GM19025 (cell line): ENCODE data around the gene RPS21.

Experiments
- ATAC-seq: cut with Tn5 transposase; IDR thresholded peaks from one replicate; pipeline ENCODE4 v1.9.1; 2021; ENCODE audit warnings: mild to moderate bottlenecking, low read depth, moderate library complexity; ENCODE audit not compliant: unreplicated experiment

RPS21 gene

GRCh38 chr20:62408055-62408454 is 21.2 kb downstream of the RPS21 start:
- no peak for ATAC-seq

- no peak for ATAC-seq
Measured at GRCh38 chr20:62408640-62409039, 21.7 kb downstream of the RPS21 start.

GRCh38 chr20:62409086-62409853 is 22.4 kb downstream of the RPS21 start:
- no peak for ATAC-seq

- no peak for ATAC-seq
Measured at GRCh38 chr20:62409931-62410745, 23.2 kb downstream of the RPS21 start.

GRCh38 chr20:62410746-62411478 is 24.0 kb downstream of the RPS21 start:
- ATAC-seq: no peak

GRCh38 chr20:62411479-62412193 is 24.7 kb downstream of the RPS21 start:
- no peak for ATAC-seq

GRCh38 chr20:62412194-62413024 is 25.5 kb downstream of the RPS21 start:
- ATAC-seq: no peak

- no peak for ATAC-seq
Measured at GRCh38 chr20:62413025-62413570, 26.2 kb downstream of the RPS21 start.

- ATAC-seq: no peak
Measured at GRCh38 chr20:62413896-62414481, 27.1 kb downstream of the RPS21 start.

- no peak for ATAC-seq
Measured at GRCh38 chr20:62415354-62416111, 28.6 kb downstream of the RPS21 start.

GRCh38 chr20:62416651-62417637 is 30.0 kb downstream of the RPS21 start:
- ATAC-seq: no peak

GRCh38 chr20:62417981-62418708 is 31.2 kb downstream of the RPS21 start:
- no peak for ATAC-seq

- no peak for ATAC-seq
Measured at GRCh38 chr20:62418709-62419487, 32.0 kb downstream of the RPS21 start.

GRCh38 chr20:62419759-62420158 is 32.9 kb downstream of the RPS21 start:
- ATAC-seq: no peak

- no peak for ATAC-seq
Measured at GRCh38 chr20:62420846-62421715, 34.2 kb downstream of the RPS21 start.
